COLO668 (cell line): Measurements from ENCODE around the gene PILRA.
"Not testable (repeated sequence)": the region's sequence is repeated elsewhere in the genome, so short reads cannot be mapped to it uniquely, and the experiment has no call there.

Experiments
- DNase-seq: peaks from one replicate; lab custom pipeline; 2025; ENCODE audit not compliant: unreplicated experiment; lab: John Stamatoyannopoulos, UW

PILRA gene

GRCh38 chr7:100357131-100357561 is 16.1 kb upstream of the PILRA start:
- DNase-seq: no peak

GRCh38 chr7:100358027-100358856 is 15.0 kb upstream of the PILRA start, which contains the start of gene PILRB:
Gene PILRB, plus strand, starts transcription at chr7:100358117. Its CDS starts 186 bp downstream, at chr7:100358303.
- no peak for DNase-seq

DNA sequence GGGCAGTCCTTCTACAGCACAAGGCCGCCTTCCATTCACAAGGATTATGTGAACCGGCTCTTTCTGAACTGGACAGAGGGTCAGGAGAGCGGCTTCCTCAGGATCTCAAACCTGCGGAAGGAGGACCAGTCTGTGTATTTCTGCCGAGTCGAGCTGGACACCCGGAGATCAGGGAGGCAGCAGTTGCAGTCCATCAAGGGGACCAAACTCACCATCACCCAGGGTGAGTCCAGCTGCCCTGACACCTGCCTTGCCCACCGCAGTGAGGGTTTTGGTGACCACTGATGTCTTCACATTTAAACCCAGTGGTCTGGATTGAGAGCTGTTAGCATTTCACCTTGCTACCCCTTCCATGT is 14.5 kb upstream of the PILRA start:
- no peak for DNase-seq

DNA sequence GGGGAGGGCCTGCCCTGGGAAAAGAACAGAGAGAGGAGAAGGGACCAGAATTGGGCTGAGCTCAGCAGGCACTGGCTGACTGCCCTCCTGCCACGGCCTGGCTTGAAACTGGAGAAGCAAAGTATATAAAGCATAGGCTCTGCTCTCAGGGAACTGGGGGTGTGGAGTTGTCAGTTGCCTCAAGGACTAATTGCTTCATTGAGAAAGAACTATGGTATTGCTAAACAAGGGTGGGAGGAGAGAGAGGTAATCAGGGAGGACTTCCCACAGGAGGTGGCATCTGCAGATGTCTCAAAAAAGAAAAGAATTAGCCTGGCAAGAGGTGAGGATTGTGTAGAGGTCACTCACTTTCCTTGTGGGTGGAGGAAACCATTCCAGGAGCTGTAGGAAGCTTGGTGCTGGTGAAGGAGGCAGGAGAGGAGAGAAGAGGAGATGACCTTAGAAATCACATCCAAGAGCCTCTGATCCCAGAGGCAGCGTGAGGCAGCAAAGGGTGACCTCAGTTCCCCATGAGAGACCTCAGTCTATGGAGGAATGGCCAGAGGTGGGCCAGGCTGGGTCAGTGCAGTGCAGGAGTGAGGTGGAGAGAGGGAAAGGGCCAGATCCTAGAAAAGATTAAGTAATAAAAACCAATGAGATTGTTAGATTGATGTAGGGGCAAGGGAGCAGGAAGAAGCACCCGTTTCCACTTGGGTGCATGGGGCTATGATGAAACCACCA is 13.0 kb upstream of the PILRA start:
- DNase-seq: no peak

DNA sequence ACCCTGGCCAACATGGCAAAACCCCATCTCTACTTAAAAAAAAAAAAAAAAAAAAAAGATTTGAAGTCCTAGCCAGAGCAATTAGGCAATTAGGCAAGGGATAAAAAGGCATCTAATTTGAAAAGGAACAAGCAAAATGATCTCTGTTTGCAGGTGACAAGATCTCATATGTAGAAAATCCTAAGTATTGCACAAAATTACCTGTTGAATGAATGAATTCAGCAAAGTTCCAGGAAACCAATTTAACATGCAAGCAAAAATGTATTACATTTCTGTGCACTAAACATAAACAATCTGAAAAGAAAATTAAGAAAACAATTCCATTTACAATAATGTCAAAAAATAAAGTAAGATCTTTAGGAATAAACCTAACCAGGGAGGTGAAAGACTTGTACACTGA is 10.2 kb upstream of the PILRA start:
- no peak for DNase-seq

GRCh38 chr7:100363797-100364196 is 9.5 kb upstream of the PILRA start:
- DNase-seq: not testable (repeated sequence)

DNA sequence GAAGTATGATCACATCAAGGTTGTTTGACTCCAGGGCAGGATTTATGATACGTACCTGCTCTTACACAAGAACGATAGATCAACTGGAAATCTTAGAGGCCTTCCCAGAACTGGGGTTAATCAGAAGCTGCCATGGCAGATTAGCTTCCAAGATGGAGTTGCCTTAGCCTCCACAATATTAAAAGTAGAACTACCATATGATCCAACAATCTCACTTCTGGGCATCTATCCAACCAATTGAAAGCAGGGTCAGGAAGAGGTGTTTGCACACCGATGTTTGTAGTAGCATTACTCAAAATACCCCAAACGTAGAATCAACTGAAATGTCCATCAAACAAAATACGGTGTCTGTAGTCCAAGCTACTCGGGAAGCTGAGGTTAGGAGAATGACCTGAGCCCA is 8.8 kb upstream of the PILRA start:
- no peak for DNase-seq

- not testable (repeated sequence) for DNase-seq
Observed at GRCh38 chr7:100365998-100366367, 7.3 kb upstream of the PILRA start.

GRCh38 chr7:100366411-100367250 is 6.7 kb upstream of the PILRA start:
- DNase-seq: no peak

GRCh38 chr7:100367251-100367620 is 6.1 kb upstream of the PILRA start:
- no peak for DNase-seq

- no peak for DNase-seq
Observed at GRCh38 chr7:100367676-100368613, 5.3 kb upstream of the PILRA start.

DNA sequence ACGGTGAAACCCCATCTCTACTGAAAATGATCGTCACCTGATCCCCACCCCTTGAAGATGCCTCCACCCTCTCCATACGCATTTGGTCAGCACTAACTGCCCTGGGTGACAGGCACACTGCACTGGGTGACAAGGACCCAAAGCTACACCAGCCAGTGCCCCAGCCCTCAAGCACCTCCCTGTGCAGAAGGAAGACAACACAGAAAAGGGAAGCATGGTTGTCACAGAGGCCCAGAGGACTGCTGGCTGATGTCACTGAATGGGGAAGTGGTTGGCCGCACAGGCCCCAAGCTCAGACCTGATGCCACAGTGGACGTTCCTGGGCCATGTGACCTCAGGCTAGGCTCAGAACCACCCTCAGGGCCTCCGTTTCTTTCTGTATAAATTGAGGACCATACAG is 4.2 kb upstream of the PILRA start:
- DNase-seq: no peak

DNA sequence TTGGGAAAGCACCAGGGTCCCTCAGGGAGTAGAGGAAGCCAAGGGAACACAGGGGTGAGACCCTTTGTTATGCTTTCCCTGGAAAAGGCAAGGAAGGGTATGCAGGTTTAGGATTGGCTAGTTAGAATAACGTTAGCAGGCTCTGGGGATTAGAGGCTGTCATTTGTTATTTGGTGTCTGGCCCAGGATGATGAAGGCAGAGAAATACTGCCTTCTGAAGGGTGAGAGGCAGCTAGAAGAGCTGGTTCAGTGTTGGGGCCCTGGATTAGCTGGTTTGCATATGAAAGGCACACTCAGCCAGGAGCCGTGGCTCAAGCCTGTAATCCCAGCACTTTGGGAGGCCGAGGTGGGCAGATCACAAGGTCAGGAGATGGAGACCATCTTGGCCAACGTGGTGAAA is 3.0 kb upstream of the PILRA start:
- DNase-seq: no peak

DNA sequence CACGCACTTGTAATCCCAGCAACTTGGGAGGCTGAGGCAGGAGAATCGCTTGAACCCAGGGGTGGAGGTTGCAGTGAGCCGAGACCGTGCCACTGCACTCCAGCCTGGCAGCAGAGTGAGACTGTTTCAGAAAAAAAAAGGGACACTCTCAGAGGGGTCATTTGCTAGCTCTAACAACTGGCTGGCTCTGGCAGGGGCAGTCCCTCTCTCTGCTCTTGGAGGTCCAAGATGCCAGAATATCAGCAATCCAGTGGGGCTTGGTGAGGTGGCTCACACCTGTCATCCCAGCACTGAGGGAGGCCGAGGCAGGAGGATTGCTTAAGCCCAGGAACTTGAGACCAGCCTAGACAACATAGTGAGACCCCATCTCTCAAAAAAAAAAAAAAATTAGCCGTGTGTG is 2.5 kb upstream of the PILRA start:
- no peak for DNase-seq

DNA sequence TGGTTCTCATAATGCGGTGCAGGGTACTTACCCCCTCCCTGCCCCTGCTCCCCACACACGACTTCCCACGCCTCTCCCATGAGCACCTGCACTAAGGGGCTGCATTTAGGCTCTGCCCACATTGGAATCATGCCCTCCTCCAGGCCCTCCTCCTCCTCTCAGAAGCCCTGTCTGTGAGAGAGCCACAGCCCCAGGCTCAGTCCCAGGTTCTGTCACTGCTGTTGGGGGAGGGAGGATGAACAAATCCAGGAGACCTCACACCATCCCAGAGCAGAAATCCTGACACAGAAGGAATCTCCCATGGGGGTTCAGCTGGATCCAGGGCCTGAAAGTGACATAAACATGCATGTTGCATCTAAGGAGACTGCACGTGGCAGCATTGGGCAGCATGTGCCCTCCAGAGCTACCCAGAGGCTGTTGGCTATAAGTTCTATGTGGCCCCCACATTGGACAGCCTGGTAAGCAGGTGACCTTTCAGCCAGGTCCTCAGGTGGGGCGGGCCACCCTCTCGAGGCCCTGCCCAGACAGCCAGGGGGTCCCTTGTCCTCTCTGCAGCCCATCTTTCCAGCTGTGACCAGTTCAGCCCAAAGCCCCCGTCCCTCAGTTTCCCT is 1.6 kb upstream of the PILRA start:
- DNase-seq: no peak

DNA sequence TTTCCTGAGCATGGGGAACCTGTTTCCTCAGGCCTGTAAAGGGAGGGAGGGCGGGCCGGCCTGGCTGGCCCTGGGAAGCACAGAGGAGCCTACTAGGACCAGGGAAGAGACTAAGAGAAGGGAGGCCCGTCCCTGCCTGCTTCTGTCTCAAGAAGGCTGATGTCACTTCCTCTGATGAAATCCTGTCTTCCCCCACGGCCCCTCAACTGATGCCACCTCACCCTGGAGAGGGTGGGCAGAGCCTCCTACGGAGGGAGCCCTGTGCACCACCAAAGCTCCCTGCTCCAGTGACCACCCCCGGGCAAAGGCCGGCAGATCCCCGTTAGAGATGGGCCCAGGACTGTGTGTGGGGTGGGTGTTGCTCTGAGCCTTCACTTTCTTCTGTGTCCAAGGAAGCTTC is 1.0 kb upstream of the PILRA start:
- no peak for DNase-seq

GRCh38 chr7:100372694-100373093 is 593 bp upstream of the PILRA start:
- no peak for DNase-seq

GRCh38 chr7:100373870-100374598 is 747 bp downstream of the PILRA start:
- not testable (repeated sequence) for DNase-seq

DNA sequence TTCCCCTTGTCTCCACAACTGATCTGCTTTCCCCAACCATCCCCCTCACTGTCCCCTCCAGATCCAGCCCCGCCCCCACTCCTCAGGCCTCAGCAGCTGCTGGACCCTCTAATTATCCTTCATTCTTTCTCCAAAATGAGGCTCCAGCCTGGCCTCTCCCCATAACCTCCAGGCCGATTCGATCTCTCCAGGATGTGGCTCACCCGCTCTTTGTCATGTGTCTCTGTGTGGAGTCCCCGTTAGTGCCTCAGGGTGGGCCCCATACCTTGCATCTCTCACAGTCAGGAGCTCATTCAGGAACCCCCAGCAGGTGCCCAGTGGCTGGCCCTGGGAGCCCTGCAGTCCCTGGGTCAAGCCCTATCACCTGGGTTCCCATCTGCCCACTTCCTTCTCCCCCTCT is 1.3 kb downstream of the PILRA start:
- DNase-seq: no peak
